ENCODE measurements around the gene NPEPL1. TPM values are rescaled to one million over a fixed set of nuclear protein-coding genes. Genes with fewer than 3 reads are reported as not detected.

The NPEPL1 gene
- total and polyA plus RNA-seq, 2 of the 8 experiments (the other 6 are each of a cell fraction or from before 2014, with no cell fraction given), result 12.4 to 26.8 TPM

- POLR2A ChIA-PET (ENCODE audit: partially characterized antibody), result interaction anchor here (1.4 to 11.7 kb wide), 4 partner anchors 10 to 43 kb away, joined by 5 to 242 read pairs (median 6); no protein-coding TSS in a partner anchor
- no peak overlapping the region for H4K5ac ChIP-seq (ENCODE audit: insufficient read length, low read depth, low read length)
- no peak overlapping the region for H2BK5ac ChIP-seq (ENCODE audit: low read depth, low read length)
- no peak overlapping the region for H3K4ac ChIP-seq (replicated peaks; ENCODE audit: insufficient read length, low read depth, low read length)
- H2AK5ac ChIP-seq (ENCODE audit: low read depth, low read length), result no peak overlapping the region
- CTCF ChIA-PET (ENCODE audit: partially characterized antibody), result interaction anchor here (1.0 to 3.3 kb wide), 8 partner anchors 9 to 181 kb away, joined by 4 to 12 read pairs (median 5); no protein-coding TSS in a partner anchor
- H2BK15ac ChIP-seq (ENCODE audit: low read length), result no peak overlapping the region
- no peak overlapping the region for H3K14ac ChIP-seq (ENCODE audit: insufficient read length)
- H2AFZ ChIP-seq (ENCODE audit: low read length), result no peak overlapping the region
- H3K23ac ChIP-seq (ENCODE audit: insufficient read length), result no peak overlapping the region
- no peak for DNase-seq (ENCODE audit: low read depth in 1 of 2, low spot score in 2 of 2)
- no peak overlapping the region for H4K91ac ChIP-seq (replicated peaks; ENCODE audit: insufficient read length, low read length)
- no peak overlapping the region for H2BK12ac ChIP-seq (ENCODE audit: low read depth, low read length)
- H3K9me3 ChIP-seq (ENCODE audit: insufficient read depth in 2 of 2, low read depth in 1 of 2, low read length in 1 of 2), result no peaks in the 10 kb centered on the region
- no peaks in the 10 kb centered on the region for H3K27me3 ChIP-seq (replicated peaks in 1 of 4; ENCODE audit: control insufficient read depth in 3 of 4, extremely low read depth in 1 of 4, insufficient read depth in 3 of 4, low read length in 3 of 4)
- H3K27ac ChIP-seq (ENCODE audit: low read depth, low read length), result no peak overlapping the region
- H2BK20ac ChIP-seq (ENCODE audit: low read length), result no peak overlapping the region
- peaks cover 44 to 98% of the 10 kb centered on the region in 2 experiments for H3K79me2 ChIP-seq (ENCODE audit: control insufficient read depth in 1 of 2, insufficient read depth in 2 of 2, low read length in 2 of 2)
- no peak overlapping the region for H3K56ac ChIP-seq (replicated peaks; ENCODE audit: insufficient read length, low read depth, low read length)
- FAIRE-seq, result no peak
- no peak overlapping the region for H2BK120ac ChIP-seq (replicated peaks; ENCODE audit: low read depth, low read length)
- H3K36me3 ChIP-seq (ENCODE audit: control insufficient read depth in 2 of 4, insufficient read depth in 4 of 4, low read length in 3 of 4), result peaks cover 0 to 20% (median 1%) of the 10 kb centered on the region in 4 experiments; a peak in 4 of 8 replicates
- H3K4me1 ChIP-seq (replicated peaks in 1 of 4; ENCODE audit: control insufficient read depth in 3 of 4, insufficient read depth in 4 of 4, low read length in 3 of 4), result peaks cover 8 to 28% (median 21%) of the 10 kb centered on the region in 4 experiments
- peak overlapping the region in 1 of 4 experiments; percentile 23; a peak in 1 of 8 replicates for H3K4me3 ChIP-seq (ENCODE audit: extremely low read depth in 1 of 4, insufficient read depth in 2 of 4, low read depth in 3 of 4, low read length in 4 of 4)
- no peak overlapping the region for H4K8ac ChIP-seq (ENCODE audit: extremely low read depth, insufficient read depth, low read length)
- no peak overlapping the region for H3K9ac ChIP-seq (replicated peaks in 1 of 4; ENCODE audit: extremely low read depth in 1 of 4, low read depth in 3 of 4, low read length in 3 of 4)
- H3K79me1 ChIP-seq (ENCODE audit: low read depth, low read length), result peaks cover 7% of the 10 kb centered on the region
- H4K20me1 ChIP-seq (replicated peaks in 1 of 2; ENCODE audit: control insufficient read depth in 1 of 2, insufficient read depth in 2 of 2, low read length in 2 of 2), result no peaks in the 10 kb centered on the region
- H3K4me2 ChIP-seq (ENCODE audit: insufficient read depth in 1 of 2, low read depth in 2 of 2, low read length in 2 of 2), result peak overlapping the region in 1 of 2 experiments; percentile 86; a peak in 1 of 4 replicates
- no peak overlapping the region for H3K18ac ChIP-seq (ENCODE audit: extremely low read depth, low read length)
- H3K23me2 ChIP-seq (ENCODE audit: low read depth, low read length), result peaks cover 2% of the 10 kb centered on the region
- 94% methylated on average over 4 of the region's 4 CpGs; no CpG with 5 or more reads in 1 of the 2 experiments for WGBS, 2 experiments (ENCODE audit: extremely low coverage in 1 of 2, insufficient coverage in 1 of 2, insufficient read length in 1 of 2, insufficient replicate concordance in 2 of 2, low coverage in 1 of 2, low lambda C conversion rate in 2 of 2, missing lambda C conversion rate in 1 of 2)
- TF ChIP-seq SIX5 (IDR thresholded peaks at IDR 0.05; ENCODE audit: low read depth, low read length) (no peak), E2F6 (IDR thresholded peaks at IDR 0.05) (no peak), HDAC2 (IDR thresholded peaks at IDR 0.05; ENCODE audit: borderline replicate concordance in 1 of 2, low read depth in 2 of 2, low read length in 2 of 2) (no peak), TBP (IDR thresholded peaks at IDR 0.05; ENCODE audit: low read depth, low read length) (no peak), RXRA (IDR thresholded peaks at IDR 0.05; ENCODE audit: insufficient read depth, low read depth, low read length) (no peak), NANOG (IDR thresholded peaks at IDR 0.05; ENCODE audit: insufficient read depth, low read depth, low read length, poor library complexity, severe bottlenecking) (no peak), CTBP2 (IDR thresholded peaks at IDR 0.05; ENCODE audit: borderline replicate concordance, insufficient read depth, insufficient read length, low read length) (no peak)
- TF ChIP-seq, protein P1, sequence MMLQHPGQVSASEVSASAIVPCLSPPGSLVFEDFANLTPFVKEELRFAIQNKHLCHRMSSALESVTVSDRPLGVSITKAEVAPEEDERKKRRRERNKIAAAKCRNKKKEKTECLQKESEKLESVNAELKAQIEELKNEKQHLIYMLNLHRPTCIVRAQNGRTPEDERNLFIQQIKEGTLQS (IDR thresholded peaks at IDR 0.05; ENCODE audit: insufficient read depth, low read depth, low read length), result no peak
These were observed 34.6 kb upstream of the NPEPL1 start for GRCh38 chr20:58657986-58658385.

All from H1 (cell line).